GM19467 (cell line): Measurements from ENCODE around the gene ZNF22.

ENCODE experiments used
- ATAC-seq: cut with Tn5 transposase; IDR thresholded peaks from one replicate; pipeline ENCODE4 v1.9.1; 2021; ENCODE audit warnings: mild to moderate bottlenecking, moderate library complexity; ENCODE audit not compliant: unreplicated experiment

Gene ZNF22

DNA sequence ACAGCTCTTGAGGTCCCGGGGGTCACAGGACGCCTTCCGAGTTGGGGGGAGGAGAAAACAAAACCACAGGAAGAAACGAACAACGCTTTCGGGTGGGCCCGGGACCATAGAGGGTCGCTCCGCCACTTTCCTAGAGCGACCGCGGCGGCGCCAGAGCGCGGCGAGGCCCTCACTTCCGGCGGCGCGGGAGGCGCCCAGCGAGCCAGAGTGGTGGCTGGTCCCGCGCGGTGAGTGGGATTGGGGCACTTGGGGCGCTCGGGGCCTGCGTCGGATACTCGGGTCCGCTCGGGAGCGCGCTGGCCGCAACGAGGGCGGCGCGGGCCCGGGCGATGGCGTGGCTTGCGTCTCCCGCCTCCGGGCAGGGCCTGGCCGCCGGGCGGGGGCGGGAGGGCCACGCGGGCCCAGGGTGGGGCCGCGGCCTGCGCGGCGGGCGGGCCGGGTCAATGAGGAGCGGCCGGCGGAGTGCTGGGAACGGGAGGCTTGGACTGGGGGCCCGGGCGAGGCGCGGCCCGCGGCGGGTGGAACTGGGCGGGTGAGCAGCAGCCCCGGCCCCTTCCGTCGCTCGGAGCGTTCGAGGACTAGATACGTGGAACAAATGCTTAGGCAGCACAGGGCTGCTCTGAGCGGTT lies at the start of gene ZNF22:
TSS of gene ZNF22 (plus strand) at position 172 of the 629 bp plus-strand sequence. CDS start 2,446 bp downstream, outside the sequence.
- ATAC-seq, result peak; percentile 70

DNA sequence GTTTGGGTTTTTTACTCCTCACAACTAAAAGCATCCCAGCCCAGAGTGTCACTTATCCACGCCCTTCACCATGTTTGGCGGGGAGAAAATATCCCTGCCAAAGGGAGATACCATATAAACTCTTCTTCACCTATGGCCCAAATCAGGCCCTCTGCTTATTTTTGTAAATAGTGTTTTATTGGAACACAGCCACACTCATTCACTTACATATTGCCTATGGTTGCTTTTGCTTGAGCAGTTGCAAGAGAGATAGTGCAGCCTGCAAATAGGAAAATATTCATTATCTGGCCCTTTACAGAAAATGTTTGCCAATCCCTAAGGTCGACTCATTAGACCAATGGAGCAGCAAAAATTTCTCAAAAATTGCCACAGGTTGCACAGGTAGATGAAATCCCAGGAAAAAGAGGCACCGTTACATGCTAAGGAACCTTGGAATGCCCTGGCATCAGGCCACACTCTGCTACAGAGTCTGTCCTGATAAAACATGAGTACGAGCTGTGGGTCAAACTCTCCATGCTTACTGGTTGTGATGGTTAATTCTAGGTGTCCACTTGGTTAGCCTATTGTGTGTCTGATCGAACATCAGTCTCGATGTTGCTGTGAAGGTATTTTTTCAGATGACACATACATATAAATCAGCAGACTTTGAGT lies 49.0 kb upstream of the ZNF22 start:
- no peak for ATAC-seq

DNA sequence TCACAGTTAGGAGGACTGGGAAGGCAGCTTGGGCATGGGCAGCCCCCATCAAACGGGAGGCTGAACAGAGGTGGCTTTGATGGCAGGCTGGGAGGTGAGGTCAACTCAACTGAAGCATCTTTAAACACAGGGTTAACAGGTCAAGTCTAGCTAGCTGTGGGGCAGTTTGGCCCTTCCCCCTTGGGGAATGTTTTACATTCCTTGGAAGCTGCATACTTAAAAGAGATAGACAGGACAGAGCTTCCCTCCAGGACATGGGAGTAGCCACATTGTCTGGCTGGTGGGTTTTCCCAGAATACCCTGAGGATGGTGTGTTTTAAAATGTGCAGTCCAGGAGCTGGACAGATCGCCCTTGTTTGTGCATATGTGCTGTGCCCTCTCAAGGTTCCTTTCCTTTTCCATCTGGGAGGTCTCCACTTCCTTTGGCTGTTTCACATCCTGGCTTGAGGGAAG lies 47.9 kb upstream of the ZNF22 start:
- ATAC-seq, result no peak

DNA sequence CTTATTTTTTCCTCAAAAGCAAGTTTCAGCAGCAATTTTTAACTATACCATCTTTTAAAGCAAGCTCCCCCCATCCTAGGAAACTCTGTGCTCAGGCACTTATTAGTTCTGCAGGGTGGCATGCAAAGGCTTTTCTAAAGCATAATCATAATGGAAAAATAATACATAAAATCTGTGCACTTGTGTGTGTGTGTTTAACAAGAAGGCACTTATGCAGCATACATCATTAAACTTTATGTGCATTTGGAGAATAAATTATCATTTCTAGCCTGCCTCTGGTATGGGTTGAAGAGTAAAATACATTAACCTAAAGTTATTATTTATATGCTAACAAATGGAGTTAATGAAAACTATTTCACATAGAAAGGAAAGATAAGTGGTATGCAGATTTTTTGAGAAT lies 46.7 kb upstream of the ZNF22 start:
- no peak for ATAC-seq

DNA sequence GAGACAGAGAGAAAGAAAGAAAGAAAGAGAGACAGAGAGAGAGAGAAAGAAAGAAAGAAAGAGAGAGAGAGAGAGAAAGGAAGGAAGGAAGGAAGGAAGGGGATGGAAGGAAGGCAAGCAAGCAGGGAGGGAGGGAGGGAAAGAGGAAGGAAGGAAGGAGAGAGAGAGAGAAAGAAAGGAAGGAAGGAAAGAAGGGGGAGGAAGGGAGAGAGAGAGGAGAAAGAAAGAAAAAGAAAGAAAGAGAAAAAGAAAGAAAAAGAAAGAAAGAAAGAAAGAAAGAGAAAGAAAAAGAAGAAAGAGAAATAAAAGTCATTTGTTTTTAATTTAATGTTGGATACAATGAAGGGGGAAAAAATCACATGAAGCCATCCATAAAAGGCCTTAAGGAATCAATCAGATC lies 45.8 kb upstream of the ZNF22 start:
- ATAC-seq, result no peak

DNA sequence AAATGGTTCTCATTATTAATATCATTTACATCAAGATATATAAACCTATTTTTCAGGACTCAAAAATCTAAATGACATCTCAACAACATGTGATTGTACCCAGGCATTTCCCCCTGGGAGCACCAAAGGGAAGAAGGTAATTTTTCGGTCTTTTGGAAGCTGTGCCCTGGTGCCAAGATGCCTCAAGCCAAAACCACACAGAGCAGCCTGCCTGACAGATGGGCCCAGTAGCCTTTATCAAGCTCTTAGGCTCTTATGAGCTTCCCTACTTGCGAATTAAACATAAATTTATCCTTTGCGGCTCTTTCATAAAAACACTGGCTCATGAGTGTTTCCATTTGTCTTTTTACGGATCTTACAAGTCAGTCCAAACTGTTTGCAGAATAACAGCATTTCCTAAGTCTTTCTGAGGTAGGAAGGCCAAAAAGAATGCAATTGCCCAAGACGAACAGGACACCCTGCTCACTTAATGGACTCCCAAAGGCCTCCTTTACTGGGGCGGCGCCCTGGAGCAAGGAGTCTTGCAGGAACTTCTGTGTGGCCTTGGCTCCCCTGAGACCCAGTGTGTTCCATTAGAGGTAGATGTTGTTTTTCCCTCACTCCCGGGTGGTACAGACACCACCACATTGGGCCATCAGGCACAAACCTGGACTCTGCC lies 45.2 kb upstream of the ZNF22 start:
- no peak for ATAC-seq

DNA sequence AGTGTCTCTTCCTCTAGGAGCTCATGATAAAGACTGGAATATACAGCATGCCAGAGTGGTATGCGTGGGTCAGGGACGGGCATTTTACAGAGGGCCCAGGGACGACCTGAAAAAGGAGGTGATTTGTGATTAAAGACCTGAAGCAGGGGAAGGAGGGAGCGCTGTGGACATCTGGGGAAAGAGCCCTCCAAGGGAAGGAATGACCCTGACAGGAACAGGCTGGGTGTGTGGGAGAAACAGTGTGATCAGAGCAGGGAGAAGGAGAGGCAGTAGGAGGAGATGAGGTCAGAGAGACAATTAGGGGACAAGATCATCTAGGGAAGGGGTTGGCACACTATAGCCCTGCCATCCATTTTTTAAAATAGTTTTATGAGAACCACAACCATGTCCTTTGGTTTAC lies 44.5 kb upstream of the ZNF22 start:
- no peak for ATAC-seq

DNA sequence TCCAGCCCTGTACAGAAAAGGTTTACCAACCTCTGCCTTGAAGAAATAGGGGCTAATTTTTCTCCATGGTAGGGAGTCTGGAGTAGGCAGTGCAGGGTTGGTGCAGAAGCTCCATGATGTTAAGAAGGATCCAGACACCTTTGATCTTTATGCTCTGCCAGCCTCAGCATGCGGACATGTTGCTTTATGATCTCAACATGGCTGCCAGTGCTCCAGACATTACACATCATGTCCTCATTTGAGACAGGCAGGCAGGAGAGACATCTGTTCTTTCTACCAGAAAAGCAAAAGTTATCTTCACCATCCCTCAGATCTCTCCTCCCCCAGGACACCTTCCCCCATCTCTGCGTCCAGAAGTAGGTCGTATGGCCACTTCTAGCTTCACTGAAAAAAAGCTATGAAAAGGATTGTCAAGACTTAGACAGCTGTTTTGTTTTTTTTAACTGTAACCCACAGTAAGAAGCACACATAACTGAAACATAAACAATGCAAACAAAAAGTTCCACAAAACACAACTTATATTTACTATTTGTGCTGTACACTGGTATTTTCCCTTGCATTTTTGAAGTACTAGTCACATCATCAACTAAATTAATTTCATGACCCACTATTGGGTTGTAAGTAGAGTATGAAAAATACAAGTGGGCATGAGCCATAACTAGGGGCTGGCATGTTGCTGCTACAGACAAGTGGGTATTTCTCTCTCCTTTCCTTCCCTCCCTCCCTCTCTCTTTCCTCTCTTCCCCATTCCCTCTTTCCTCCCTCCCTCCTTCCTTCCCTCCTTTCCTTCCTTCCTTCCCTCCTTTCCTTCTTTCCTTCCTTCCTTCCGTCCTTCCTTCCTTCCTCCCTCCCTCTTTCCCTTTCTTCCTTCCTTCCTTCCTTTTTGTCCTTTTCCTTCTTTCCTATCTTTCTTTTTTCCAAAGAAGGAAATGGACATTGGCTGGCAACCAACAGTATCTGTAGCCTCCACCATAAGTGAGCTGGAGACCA lies 43.7 kb upstream of the ZNF22 start:
- no peak for ATAC-seq

DNA sequence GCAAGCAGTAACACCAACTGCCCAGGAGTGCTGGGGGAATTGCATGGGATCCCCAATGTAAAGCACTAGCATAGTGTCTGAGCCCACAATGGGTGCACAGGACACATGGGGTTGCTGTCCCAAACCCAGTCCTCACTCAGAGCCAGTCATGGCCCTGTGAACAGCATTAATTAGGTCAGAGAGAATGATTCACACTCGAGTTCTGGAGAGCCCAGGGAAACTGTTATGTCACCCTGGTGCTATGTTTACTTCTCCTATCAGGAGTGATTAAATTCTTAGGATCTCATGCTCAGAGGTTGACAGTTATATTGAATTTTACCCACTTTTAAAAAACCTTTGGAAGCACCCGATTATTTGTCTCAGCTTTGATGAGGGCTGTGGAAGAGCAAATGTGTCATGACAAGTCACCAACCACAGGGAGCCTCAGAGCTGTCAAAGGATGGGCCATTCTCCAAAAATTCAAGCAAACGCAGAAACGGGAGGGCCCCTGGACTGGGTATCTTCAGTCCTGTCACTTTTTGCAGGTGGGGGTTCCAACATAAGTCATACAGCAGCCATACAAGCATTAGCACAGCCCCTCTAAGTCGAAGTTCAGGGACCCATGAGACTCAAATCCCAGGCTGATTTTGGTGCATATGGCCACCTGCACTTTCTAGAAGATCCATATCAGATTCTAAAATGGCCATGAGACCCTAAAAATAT lies 42.4 kb upstream of the ZNF22 start:
- no peak for ATAC-seq

DNA sequence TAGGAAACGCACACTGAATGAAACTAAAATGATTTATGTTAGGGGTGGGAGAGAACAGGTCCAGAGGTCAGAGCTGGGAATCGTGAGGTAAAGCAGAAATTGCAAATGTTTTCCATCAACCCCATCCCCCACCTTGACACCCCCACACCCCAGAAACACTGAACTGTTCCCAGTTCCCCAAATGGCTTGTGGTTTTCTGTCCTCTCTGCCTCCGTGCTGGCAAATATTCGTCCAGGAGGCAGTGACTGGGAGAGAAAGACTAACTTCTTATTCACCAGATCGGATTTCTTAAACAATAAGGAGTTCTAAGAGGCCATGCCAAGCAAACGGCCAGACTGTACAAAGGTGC lies 41.9 kb upstream of the ZNF22 start:
- ATAC-seq, result no peak

DNA sequence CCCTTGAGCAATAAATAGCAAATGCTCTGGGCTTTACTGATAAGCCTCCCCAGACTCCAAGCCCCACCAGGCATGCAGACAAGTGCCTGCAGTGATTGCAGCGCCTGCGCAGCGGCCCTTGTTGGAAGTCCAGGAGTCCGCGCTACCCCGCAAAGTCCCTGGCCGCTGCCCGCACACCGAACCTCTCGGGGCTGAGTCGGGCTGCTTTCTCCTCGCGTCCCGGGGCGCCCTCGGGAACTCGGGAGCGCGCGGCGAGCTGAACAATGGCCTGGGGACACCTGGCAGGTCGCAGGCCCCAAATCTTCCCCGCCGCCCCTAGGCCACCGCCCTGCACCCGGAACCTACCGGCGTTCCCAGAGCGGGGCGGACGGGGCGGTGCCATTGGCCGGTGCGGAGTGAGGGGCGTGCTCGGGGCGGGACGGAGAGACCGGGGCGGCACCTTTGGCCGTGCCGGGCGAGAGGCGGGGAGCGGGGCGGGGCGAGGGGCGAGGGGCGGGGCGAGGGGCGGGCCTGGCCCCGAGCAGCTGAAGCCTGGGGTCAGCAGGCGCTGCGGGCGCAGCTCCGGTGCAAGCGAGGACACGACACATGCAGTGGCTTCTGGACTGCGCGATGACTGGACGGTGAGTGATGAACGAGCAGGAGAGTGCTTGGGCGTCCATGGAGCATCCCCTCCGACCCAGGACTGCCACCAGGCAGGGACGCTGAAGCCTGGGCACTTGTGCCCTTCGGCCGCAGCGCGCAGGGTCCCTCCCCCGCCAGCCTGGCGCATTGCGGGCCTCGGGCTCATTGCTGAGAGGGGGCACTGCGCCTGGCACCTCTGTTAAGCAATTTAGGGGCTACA lies 41.3 kb upstream of the ZNF22 start, which contains the start of gene RASSF4:
TSS of gene RASSF4 (plus strand) at position 556 of the 841 bp plus-strand sequence. CDS start 10,401 bp downstream, outside the sequence.
- peak; percentile 94 for ATAC-seq

DNA sequence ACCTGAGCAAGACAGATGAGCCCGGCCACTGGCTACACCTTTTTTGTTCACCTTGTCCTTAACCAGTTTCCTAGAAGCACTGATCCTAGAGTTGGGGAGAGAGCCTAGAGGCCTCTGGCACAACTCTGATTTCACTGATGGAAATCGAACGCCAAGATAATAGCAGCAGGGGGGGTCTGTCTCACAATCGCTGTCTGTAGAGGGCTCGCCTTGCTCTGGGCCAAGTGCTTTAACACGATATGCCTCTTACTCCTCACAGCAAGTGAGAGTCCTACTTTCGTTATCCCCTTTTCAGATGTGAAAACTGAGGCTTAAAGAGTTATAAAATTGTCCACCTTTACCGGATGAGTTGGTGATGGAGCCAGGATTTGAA lies 40.6 kb upstream of the ZNF22 start:
- no peak for ATAC-seq

DNA sequence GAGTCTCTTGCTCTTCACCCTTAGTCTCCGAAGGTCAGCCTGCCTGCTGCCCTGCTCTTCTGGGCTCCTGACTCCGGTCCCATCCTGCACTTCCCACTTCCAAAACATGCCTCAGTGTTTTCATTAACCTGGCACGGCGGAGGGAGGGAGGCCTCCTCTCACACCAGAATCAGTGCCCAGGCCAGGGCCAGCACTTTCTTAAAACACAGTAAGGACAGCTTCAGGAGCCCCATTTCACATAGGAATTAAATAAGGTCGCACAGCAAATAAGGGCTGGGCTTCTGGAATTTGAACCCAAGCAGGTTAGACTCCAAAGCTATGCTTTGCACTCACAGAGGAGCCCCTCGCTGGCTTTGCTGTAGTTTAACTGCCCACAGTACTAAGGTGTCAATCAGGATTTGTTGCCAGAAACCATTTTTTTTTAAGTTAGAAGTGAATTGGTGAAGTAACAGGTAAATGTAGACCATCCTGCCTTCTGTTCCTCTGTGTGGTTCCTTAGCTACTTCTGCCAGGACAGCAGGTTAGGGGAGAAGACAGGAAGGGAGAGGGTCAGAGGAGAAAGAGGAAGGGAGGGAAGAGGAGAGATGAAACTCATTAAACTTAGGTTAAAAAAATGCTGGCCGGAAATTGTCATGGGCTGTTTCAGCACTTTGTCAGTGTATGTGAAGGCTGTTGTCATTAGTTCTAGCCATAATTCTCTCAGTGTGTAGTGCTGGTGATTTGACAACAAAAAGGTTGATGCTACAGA lies 40.1 kb upstream of the ZNF22 start:
- no peak for ATAC-seq

DNA sequence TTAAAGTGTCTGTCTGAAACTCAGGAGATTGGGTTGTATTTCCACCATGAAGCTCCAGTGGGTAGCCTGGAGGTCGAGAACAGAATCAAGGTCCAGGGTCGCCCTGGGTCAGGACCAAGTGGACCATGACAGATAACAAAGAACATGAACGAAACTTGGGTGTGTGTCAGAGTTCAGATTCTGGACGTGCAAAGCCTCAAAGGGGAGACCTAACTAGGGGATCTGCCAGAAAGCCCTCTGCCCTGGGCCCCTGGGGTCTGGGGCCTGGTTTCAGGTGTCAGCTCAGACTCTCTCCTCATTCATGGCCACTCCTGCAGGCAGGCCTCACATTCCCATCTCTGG lies 39.5 kb upstream of the ZNF22 start:
- ATAC-seq, result no peak

DNA sequence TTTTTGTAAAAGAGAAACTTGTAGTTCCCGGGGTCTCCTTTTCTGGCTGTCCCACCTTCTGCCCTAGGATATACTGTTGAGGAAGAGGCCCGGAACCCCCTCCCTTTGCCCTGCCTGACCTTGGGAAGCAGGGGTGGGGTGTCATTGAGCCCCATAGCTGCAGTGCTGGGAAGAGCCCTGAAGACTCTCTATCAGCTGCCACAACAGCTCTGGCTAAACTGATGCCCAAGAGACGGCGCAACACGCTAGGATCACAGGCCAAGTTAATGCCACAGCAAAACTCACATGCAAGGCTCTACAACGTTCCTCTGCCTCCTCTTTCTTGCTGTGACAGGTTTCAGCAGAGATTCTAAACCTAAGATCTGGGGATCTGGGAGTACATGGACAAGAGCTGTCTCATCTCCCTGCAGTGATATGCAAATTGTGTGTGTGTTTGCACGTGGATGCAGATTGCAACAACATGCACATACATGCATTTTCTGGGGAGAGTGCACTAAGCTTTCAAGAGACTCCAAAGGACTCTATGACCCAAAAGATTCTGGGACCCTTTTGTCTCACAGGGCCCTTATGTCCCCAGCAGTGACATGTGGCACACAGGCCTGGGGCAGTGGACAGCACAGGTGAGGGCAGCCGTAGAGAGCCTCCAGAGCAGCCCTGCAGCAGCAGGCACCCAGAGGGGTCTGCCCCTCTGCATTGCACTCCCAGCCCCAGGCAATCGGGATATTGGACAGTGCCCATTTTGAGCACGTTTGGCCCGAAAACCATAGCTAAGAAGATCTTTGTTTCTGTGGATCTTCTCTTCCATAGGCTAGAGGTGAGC lies 38.6 kb upstream of the ZNF22 start:
- ATAC-seq, result no peak

DNA sequence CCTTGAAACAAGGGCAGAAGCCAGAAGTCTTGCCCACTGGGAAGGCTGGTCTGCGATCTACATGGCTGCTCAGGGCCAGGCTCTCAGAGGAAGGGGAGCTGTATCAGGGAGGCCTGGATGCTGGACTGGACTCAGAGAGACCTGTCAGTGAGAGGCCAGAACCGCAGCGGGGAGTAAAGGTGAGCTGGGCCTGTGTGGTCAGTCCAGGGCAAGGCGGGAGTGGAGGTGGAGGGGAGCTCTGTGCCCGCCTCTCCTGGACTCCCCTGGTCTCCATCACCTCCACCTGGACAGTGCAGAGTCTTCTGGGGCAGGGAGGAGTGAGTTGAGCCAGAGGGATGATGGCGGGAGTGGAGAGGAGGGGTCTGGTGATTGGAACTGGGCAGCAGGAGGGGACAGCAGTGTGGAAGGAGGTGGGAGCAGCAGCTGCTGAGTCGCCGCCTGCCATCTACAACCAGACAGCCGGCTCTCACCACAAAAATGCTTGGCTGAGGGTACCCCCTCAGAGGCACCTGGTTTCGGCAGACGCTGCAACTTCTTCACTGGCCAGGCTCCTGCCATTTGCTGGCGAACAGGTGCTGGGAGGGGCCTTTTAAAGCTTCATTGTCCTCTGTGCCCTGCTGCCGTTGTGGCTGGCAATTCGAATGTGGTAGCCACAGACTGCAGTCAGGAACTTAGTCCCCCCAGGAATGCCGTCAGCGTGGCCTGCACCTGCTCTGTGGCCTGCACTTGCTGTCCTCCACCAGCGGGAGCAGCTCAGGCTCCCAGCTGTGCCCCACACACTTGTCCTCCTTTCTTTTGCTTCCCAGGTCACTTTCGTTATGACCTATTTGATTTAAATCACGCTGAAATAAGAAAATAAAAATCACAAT lies 37.6 kb upstream of the ZNF22 start:
- ATAC-seq, result no peak
